Peyer's patch (tissue), 4 donors: ENCODE measurements around the gene NABP2. TPM values are rescaled to one million over a fixed set of nuclear protein-coding genes. Genes with fewer than 3 reads are reported as not detected.

ENCODE experiments used
- DNase-seq, 3 donors: peaks; one replicate each; pipeline ENCODE4 v3.0.0-alpha.2; 2017 to 2019
- H3K27ac ChIP-seq, 4 donors: fragments of 200-600 bp; sonication (generic); one replicate each; pipeline ENCODE4 v1.5.1; 2016 to 2019
- H3K27me3 ChIP-seq, 2 donors: fragments of 200-600 bp; sonication (generic); one replicate each; pipeline ENCODE4 v1.5.1; 2019
- H3K36me3 ChIP-seq, 3 donors: fragments of 200-600 bp; sonication (generic); one replicate each; pipeline ENCODE4 v1.5.1; 2016 to 2019
- H3K4me1 ChIP-seq, 4 donors: fragments of 200-600 bp; sonication (generic); one replicate each; pipeline ENCODE4 v1.5.1; 2016 to 2019
- H3K4me3 ChIP-seq, 4 donors: fragments of 200-600 bp; sonication (generic); 1 replicate in 3 of 4; 2 replicates in 1 of 4; pipeline ENCODE4 v1.5.1; 2016 to 2019; ENCODE audit warnings: mild to moderate bottlenecking in 1 of 4
- H3K9me3 ChIP-seq, 4 donors: fragments of 200-600 bp; sonication (generic); one replicate each; pipeline ENCODE4 v1.5.1; 2016 to 2019; ENCODE audit warnings: mild to moderate bottlenecking in 1 of 4
- POLR2A ChIP-seq, 2 donors: fragments of 450-650 bp; IDR thresholded peaks; one replicate each; pipeline ENCODE4 v1.5.1; 2017; ENCODE audit warnings: antibody characterized with exemption in 2 of 2, mild to moderate bottlenecking in 2 of 2, moderate library complexity in 2 of 2
- total RNA-seq, 4 donors: library from RNA; depleted of rRNA; stranded (reverse); fragments of >200 nt; gene quantifications; one replicate each; pipeline ENCODE4 v1.1.0, GENCODE V29; 2016
- TF ChIP-seq, protein P1 (sequence below), 6 experiments: fragments of 450-650 bp in 4 of 6; fragments of 200-600 bp in 2 of 6; sonication (generic) in 1 of 6; IDR thresholded peaks; one replicate each; pipeline ENCODE4 v1.5.1; 2017 to 2019; ENCODE audit warnings: antibody characterized with exemption in 6 of 6, mild to moderate bottlenecking in 3 of 6, moderate library complexity in 1 of 6

Gene NABP2
- 10 to 100 TPM; 15.3 to 25.3 (median 23.5) TPM for total RNA-seq

- Histone ChIP-seq H3K4me3 (peak within 1 kb of the TSS; percentile 47 to 67 (median 58)), H3K4me1 (peaks cover 5 to 49% (median 7%) of the 10 kb centered on the region in 4 donors), H3K27ac (peak within 1 kb of the TSS; percentile 68 to 96 (median 86)), H3K9me3 (no peaks in the 10 kb centered on the region), H3K27me3 (no peaks in the 10 kb centered on the region), H3K36me3 (no peaks in the 10 kb centered on the region)
- peak in 1 of 2 donors; percentile 61 for TF ChIP-seq POLR2A (IDR thresholded peaks at IDR 0.05)
- TF ChIP-seq, protein P1, sequence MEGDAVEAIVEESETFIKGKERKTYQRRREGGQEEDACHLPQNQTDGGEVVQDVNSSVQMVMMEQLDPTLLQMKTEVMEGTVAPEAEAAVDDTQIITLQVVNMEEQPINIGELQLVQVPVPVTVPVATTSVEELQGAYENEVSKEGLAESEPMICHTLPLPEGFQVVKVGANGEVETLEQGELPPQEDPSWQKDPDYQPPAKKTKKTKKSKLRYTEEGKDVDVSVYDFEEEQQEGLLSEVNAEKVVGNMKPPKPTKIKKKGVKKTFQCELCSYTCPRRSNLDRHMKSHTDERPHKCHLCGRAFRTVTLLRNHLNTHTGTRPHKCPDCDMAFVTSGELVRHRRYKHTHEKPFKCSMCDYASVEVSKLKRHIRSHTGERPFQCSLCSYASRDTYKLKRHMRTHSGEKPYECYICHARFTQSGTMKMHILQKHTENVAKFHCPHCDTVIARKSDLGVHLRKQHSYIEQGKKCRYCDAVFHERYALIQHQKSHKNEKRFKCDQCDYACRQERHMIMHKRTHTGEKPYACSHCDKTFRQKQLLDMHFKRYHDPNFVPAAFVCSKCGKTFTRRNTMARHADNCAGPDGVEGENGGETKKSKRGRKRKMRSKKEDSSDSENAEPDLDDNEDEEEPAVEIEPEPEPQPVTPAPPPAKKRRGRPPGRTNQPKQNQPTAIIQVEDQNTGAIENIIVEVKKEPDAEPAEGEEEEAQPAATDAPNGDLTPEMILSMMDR (IDR thresholded peaks at IDR 0.05) = peak; percentile 85 to 94 (median 89)
- DNase-seq = peak; percentile 96 to 99 (median 98)
Observed at GRCh38 chr12:56224102-56224701, at the start of gene NABP2. Gene NABP2, plus strand, starts transcription at chr12:56224342. Its CDS starts 515 bp downstream, at chr12:56224857.

DNA sequence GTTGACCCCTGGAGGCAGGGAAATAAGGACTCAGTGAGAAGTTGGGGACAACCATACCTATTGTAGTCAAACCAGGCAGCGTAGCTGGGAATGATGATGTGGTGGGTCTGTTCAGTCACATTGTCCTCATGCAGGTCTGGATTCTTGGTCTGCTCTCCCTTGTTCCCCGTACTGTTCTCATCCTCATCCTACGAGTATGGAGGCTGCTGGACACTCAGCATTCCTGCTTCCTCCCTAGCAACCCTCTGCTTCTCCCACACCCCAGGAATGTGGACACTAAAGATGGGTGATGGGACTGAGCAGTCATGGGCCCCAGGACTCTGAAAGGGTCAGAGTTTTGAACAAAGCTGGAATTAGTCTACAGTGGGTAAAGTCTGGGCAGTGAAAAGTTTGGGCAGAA is 45.8 kb upstream of the NABP2 start:
- TF ChIP-seq POLR2A (IDR thresholded peaks at IDR 0.05) = no peak
- TF ChIP-seq, protein P1 (IDR thresholded peaks at IDR 0.05) = no peak
- H3K27ac ChIP-seq = no peak overlapping the region
- no peaks in the 10 kb centered on the region for H3K4me1 ChIP-seq
- no peaks in the 10 kb centered on the region for H3K27me3 ChIP-seq
- no peak overlapping the region for H3K4me3 ChIP-seq
- H3K9me3 ChIP-seq = no peaks in the 10 kb centered on the region
- DNase-seq = no peak
- peaks cover 0 to 98% (median 5%) of the 10 kb centered on the region in 3 donors for H3K36me3 ChIP-seq

DNA sequence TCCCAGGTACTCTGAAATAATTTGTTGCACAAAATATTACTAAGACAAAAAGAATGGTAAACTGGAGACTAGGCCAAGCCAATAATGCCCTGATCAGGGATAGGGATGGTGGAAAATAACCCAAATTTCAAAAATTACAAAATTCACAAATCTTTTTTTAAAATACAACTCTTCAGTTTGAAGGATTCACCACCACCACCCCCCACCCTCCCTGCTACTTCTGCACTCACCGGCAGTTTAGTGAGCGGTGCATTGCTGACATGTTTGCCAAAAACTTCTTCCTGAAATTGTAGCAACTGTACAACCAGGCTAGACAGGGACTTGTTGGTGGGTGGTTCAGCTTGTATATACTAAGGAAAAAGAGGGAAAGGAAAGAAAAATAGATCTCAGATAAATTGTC is 37.2 kb upstream of the NABP2 start:
- H3K27me3 ChIP-seq = no peaks in the 10 kb centered on the region
- peaks cover 3 to 18% (median 7%) of the 10 kb centered on the region in 4 donors for H3K4me1 ChIP-seq
- no peak for DNase-seq
- H3K4me3 ChIP-seq = no peak overlapping the region
- H3K36me3 ChIP-seq = peaks cover 0 to 47% (median 0%) of the 10 kb centered on the region in 3 donors
- H3K9me3 ChIP-seq = no peaks in the 10 kb centered on the region
- no peak for TF ChIP-seq POLR2A (IDR thresholded peaks at IDR 0.05)
- TF ChIP-seq, protein P1 (IDR thresholded peaks at IDR 0.05) = no peak
- H3K27ac ChIP-seq = no peak overlapping the region

DNA sequence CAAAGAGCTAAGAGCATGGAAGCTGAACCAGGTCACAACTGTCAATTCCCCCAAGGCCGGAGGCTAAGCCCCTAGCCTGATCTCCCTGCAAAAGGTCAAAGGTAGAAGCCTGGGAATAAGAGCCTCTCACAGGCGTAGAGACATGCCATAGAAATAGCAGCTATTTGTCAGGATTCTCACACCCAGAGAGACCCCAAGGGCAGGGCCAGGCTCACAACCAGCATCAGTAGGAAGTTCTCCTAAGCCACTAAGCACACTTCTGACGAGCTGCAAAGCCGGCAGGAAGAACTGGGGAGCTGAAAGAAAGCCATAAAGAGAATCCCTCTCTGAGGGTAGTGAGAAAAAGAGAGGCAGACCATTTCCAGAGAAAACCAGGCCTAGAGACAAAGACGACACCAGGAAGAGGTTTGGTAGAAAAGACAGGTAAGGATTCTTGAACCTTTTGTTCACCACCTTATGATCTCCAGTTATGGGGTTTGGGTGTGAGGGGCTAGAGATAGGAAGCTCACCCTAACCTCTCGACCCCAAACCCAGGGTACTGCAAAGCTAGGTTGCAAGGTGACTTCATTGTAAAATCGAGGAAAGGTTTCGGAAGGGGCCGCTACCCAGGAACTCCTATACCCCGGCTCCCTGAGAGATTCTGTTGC is 35.9 kb upstream of the NABP2 start:
- Histone ChIP-seq H3K4me1 (peaks cover 3 to 18% (median 7%) of the 10 kb centered on the region in 4 donors), H3K27ac (peak overlapping the region; percentile 88 to 95 (median 93)), H3K36me3 (peaks cover 0 to 34% (median 0%) of the 10 kb centered on the region in 3 donors), H3K9me3 (no peaks in the 10 kb centered on the region), H3K4me3 (peak overlapping the region; percentile 89 to 98 (median 94)), H3K27me3 (no peaks in the 10 kb centered on the region)
- TF ChIP-seq, protein P1 (IDR thresholded peaks at IDR 0.05) = no peak
- TF ChIP-seq POLR2A (IDR thresholded peaks at IDR 0.05) = no peak
- DNase-seq = no peak

DNA sequence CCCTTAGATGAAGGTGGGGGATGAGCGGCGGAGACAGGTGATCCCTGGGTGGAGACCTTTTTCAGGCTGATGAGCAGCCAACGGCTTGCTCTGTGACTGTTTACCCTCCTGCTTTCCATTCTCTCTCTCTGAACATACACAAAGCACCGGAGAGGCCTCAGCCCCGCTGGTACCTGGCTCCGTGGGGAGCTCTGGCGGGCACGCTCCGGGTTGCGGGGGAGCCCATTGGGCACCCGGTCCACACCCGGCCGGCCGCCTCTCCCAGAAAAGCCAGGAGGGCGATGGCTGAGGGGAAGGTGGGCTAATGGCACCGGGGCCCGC is 35.4 kb upstream of the NABP2 start:
- Histone ChIP-seq H3K4me1 (peaks cover 3 to 18% (median 7%) of the 10 kb centered on the region in 4 donors), H3K4me3 (peak overlapping the region; percentile 89 to 98 (median 94)), H3K27me3 (no peaks in the 10 kb centered on the region), H3K36me3 (peaks cover 0 to 29% (median 0%) of the 10 kb centered on the region in 3 donors), H3K27ac (peak overlapping the region; percentile 88 to 95 (median 93)), H3K9me3 (no peaks in the 10 kb centered on the region)
- TF ChIP-seq, protein P1 (IDR thresholded peaks at IDR 0.05) = peak in 1 of 6 experiments; percentile 5
- TF ChIP-seq POLR2A (IDR thresholded peaks at IDR 0.05) = no peak
- no peak for DNase-seq
